NCI-H2107 (cell line): ENCODE measurements around the gene RPL41.

Experiments used
- DNase-seq: peaks from one replicate; lab custom pipeline; 2025; lab: John Stamatoyannopoulos, UW

RPL41 gene

DNA sequence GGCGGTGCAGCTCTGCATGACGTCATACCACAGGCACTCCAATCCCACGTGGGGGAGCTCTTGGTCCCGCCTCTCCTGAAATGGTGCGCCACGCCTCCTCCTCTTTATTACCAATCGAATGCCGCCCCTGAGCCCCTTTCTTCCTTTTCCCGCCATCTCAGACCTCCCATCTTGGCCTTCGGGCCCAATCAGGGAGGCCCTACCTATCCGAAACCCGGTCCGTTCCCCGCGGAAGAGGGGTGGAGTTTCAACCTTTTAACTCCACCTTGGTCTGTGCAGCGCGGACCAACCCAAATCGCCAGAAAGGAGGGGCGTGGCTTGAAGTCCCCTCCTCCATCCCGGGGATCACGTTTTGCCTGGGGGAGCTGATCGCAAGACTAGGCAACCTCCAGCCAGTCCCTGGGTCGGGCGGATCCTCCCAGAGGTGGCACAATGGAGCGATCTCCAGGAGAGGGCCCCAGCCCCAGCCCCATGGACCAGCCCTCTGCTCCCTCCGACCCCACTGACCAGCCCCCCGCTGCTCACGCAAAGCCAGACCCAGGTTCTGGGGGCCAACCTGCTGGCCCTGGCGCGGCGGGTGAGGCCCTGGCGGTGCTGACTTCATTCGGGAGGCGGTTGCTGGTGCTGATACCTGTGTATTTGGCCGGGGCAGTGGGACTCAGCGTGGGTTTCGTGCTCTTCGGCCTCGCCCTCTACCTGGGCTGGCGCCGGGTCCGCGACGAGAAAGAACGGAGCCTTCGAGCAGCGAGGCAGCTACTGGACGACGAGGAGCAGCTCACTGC lies 11.6 kb downstream of the RPL41 start, which contains the start of gene ESYT1:
Gene ESYT1, plus strand, starts transcription at position 380 of the 782 bp plus-strand sequence. Its CDS starts 53 bp downstream, at position 433.
- DNase-seq = peak; percentile 97

DNA sequence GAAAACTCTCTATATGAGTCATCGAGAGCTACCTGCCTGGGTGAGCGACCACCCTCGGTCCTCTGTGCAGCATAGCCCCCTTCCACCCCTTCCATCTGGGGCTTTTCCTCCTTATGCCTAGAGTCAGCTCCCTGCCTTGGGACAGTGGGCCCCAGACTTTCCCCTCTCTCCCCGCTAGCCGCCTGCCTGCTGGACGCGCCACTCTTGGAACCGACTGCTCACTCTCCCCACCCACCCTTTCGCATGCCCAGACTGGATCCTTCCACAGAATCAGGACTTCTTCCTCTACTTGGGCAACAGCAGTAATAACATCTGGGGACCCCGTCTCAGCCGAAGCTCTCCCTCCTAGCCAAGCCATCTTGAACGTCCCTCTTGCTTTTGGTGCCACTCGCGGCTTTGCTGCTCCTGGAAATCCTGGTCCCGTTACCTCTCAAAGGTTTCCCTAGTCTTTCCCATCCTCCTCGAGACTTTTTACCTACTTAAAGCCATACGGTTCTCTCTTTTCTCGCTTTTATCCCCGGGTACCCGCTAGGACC lies 12.3 kb downstream of the RPL41 start:
- no peak for DNase-seq

DNA sequence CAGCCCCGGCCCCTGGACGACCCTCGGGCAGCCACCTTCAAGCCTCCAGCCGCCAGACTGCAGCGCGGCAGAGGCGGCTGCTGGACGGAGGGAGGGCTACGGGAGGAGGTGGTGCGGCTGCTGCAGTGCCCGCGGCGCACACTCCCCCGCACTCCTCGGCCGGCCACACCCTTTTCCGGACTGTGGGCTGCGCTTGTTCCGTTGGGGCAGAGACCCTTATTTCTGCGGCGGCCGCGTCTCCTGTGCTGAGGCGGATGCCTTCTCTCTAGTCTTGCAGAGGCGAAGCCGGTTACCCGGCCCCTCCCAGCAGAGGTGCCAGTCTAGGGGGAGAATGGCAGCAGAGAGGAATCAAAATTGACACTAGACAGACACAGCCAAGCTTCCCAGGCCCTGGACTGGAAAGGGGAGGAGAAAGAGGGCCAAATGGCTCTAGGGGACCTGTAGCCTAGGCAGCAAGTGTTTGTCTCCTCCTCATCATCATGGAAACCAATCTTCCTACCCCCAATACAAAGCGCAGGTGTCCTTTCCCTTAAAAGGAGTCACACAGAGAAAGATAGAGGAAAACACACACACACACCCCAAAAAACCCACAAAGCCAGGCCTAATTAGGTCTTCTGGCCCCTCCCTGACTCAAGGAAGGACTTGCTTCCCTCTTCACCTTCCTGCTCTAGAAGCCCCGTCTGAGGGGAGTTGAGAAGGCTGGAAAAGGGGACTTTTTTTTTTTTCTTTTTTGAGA lies 12.9 kb downstream of the RPL41 start:
- no peak for DNase-seq

DNA sequence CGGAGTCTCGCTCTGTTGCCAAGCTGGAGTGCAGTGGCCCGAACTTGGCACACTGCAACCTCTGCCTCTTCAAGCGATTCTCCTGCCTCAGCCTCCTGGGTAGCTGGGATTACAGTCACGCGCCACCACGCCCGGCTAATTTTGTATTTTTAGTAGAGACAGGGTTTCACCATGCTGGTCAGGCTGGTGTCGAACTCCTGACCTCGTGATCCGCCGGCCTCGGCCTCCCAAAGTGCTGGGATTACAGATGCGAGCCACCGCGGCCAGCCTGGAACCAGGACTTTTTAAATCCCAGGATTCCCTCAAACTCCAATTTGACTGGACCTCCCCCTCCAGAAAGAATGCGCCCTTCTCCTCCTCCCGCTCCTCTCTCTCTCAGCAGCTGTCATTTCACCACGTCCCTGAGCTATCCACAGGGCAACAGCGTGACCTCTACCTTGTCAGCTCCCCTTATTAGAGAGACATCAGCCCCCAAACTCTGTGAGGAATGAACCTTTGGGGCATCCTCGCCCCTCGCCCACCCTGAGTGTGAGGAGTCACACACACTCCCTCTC lies 13.6 kb downstream of the RPL41 start:
- DNase-seq = no peak

DNA sequence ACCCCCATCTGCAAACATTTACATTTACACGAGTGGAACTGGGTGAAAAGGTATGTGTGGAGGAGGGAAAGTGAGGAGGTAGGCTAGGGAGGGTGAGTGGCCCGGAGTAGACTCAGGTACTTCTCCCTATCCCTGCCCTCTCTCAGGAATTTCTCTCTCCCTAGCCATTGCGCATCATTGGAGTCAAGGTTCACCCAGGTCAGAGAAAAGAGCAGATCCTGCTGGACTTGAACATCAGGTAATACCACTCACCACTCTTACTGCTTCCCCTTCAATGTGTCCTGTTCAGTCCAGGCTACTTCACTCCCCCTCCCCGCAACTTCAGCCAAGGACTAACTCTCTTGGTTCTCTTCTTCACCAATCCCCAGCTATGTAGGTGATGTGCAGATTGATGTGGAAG lies 14.4 kb downstream of the RPL41 start:
- DNase-seq = no peak

DNA sequence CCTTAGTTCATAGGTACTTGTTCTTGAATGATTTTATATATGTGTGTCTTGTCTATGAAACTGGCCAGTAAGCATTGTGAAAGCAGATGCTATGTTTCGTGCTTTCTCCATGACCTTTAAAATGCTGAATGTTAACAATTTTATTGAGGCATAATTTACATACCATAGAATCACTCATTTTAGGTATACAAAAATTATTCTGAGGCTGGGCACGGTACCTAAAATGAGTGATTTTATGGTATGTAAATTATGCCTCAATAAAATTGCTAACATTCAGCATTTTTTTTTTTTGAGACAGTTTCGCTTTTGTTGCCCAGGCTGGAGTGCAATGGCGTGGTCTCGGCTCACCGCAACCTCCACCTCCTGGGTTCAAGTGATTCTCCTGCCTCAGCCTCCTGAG lies 18.5 kb downstream of the RPL41 start:
- DNase-seq = no peak

DNA sequence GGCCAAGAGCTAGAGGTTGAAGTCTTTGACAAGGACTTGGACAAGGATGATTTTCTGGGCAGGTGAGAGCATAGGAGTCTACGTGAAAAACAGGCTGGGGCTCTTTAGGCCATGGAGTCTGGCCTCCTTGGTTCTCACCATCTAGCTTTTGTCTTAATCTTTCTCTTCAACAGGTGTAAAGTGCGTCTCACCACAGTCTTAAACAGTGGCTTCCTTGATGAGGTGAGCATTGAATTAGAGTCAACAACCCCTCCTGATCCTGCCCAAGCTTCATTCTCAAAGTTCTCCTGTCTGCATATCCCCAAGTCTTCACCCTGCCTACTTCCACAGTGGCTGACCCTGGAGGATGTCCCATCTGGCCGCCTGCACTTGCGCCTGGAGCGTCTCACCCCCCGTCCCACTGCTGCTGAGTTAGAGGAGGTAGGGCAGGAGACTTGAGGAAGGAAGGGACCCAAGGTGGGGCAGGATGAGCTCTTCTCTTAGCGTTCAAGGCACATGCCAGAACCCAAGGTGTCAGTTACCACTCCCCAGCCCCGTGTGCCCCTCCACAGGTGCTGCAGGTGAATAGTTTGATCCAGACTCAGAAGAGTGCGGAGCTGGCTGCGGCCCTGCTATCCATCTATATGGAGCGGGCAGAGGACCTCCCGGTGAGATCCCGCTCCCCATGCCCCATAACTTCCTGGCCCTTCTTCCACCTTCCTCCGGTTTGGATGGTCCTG lies 21.6 kb downstream of the RPL41 start:
- DNase-seq = no peak

DNA sequence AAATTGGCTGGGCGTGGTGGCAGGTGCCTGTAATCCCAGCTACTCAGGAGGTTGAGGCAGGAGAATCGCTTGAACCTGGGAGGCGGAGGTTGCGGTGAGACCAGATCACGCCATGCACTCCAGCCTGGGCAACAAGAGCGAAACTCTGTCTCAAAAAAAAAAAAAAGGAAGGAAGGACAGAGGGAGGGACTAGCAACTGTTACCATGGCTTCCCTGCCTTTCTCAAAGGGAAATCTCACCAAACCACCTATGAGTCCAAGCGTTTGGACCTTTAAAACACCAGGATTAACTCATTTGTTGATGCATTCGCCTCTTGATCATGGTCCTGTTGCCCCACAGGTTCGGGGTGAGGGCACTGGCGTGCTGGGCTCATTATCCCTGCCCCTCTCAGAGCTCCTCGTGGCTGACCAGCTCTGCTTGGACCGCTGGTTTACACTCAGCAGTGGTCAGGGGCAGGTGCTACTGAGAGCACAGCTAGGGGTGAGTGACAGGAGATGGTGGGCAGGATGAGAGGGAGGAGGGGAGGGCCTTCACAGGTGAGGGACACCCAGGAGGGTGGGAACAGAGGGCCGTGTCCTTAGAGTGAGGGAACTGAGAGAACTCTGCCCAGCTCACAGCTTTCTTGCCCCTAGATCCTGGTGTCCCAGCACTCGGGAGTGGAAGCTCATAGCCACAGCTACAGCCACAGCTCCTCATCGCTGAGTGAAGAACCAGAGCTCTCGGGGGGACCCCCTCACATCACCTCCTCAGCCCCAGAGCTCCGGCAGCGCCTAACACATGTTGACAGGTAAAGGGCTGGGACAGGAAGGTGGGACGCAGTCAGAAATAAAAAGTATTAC lies 25.7 kb downstream of the RPL41 start:
- no peak for DNase-seq

DNA sequence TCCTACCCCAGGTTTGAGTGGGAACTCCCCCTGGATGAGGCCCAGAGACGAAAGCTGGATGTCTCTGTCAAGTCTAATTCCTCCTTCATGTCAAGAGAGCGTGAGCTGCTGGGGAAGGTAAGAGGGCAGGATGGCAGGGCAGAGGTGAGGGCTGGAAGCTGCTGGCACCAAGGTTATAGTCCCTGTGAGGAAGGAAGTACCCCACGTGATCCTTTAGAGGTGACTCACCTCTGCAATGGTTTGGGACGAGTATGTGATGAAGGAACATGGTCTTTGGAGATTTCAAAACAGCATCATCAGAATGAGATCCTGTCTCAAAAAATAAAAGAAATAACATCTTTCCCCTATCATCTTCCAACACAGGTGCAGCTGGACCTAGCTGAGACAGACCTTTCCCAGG lies 26.8 kb downstream of the RPL41 start:
- no peak for DNase-seq

DNA sequence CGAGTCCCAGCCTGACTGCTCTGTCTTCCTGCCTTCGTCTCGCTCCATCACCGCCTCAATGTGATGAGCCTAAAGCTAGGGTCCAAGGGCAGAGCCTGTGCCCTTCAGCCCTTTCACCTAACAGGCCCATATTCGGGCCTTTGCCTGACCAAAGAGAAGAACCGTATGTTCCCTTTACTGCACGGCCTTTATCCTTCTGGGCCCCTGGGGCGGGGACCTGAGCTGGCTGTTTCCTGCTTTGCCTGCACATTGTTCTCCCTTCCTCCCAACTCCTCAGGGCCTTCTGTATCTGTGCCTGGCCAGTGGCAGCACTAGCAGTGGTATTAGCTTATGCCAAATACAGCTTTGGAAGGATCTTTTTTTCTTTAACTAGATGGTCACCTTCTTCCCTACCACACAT lies 27.4 kb downstream of the RPL41 start:
- no peak for DNase-seq

DNA sequence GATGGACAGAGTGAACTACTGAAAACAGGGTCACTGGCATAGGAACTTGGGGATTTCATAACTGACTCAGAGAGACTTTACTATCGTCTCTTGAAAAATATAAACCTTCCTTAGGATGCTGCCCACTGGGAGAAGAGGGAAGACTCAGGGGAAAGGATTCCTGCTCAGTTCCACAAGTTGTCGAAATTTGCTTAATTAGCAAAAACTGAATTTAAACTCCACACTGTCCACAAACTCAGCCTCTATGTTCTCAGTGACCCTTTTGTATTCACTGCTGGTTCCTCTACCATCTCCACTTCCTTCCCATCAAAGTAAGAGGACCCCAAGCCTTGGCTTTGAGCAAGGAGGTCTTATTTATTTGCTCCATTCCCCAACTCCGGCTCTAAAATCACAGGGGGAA lies 28.8 kb downstream of the RPL41 start:
- no peak for DNase-seq

DNA sequence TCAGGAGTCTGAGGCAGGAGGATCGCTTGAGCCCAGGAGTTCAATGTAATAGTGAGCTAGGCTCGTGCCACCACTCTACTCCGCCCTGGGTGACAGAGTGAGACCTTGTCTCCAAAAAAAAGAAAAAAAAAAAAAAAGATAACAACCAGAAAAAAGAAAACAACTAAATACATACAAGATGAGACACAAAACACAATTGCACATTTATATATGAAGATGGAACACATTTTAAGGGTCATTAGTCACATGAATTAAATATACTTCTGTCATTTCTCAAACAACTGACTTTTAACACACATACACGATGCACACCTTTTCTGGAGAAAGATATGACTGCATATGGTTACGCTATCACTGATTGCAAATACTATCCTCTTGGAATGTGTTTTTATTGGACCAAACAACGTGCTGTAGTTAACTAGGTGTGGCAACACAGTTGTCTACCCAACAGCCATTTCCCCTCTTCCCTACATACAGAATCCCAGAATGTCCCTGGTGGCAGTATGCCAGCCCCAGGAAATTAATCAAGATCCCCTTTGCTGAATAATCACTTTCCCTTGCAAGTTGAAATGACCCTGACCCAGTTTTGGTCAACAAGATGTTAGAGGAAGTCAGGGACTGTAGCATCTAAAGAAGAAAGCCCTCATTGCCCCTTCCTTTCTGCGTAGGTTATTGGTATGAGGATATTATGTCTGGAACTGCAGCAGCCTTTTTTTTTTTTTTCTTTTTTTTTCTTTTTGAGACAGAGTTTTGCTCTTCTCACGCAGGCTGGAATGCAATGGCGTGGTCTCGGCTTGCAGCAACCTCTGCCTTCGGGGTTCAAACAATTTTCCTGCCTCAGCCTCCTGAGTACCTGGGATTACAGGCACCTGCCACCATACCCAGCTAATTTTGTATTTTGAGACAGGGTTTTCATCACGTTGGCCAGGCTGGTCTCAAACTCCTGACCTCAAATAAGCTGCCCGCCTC lies 30.3 kb downstream of the RPL41 start:
- no peak for DNase-seq

DNA sequence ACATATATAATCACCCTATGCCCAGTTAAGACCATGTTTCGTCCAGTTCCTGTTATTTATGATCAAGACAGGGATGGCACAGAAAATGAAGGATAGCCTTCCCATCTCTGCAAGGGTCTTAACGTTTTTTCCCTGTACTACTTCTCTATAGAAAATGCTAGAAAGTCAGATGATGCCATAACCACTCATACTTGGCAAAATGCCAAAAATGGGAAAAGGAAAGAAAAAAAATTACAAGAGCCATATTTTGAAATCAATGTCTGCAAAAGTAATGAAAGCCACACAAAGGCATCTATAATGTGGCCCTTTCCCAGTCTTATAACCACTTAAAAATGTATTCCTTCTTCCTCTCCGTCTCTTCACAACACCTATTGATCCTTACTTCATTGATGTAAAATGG lies 34.1 kb downstream of the RPL41 start:
- DNase-seq = no peak

DNA sequence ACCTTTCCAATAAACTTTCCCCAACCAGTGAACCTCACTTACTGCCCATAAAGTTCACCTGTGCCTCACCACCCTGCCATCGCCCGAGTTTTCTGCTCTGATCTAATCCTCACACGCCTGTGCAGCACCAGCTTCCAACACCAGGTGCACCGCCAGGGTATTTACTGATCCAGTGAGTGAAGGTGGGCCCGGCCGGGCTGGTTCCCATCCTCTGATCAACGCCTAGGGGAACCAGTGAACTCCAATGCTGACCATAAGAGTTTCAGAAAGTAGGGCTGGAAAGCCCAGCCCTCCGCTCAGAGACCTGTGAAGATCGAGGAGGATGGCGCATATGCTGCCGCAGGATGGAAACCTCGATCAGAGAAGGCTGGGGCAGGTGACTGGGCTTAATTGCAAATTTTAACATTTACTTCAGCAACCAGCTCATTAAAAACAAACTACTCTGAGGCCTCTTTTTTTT lies 35.3 kb downstream of the RPL41 start:
- DNase-seq = no peak

DNA sequence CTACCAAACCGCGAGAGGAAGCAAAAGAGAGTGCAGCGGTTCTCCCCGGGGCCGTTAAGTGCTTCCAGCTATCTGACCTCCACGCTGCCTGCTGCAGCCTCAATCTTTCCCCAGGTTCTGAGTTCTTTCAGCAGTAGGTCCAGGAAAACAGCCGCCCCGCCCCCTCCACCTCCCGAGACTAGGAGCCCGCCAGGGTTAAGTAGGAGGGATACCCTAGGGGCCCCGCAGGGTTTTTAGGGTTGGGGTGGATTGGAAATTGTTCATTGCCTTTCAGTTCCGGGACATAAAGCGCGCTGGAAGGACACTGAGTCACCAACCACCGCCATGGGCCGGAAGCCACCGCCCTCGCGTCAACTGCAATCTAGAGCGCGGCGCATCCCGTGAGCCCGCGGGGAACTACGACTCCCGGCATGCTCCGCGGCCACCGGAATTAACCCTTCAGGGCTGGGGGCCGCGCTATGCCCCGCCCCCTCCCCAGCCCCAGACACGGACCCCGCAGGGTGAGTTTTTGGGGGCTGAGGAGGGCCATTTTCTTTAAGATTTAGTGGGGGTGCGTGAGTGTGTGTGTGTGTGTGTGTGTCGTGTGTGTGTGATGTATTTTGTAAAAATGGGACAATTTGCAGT lies 35.8 kb downstream of the RPL41 start, which contains the start of gene MYL6B:
Gene MYL6B, plus strand, starts transcription at position 456 of the 624 bp plus-strand sequence. CDS start 1,332 bp downstream, outside the sequence.
- peak; percentile 88 for DNase-seq

DNA sequence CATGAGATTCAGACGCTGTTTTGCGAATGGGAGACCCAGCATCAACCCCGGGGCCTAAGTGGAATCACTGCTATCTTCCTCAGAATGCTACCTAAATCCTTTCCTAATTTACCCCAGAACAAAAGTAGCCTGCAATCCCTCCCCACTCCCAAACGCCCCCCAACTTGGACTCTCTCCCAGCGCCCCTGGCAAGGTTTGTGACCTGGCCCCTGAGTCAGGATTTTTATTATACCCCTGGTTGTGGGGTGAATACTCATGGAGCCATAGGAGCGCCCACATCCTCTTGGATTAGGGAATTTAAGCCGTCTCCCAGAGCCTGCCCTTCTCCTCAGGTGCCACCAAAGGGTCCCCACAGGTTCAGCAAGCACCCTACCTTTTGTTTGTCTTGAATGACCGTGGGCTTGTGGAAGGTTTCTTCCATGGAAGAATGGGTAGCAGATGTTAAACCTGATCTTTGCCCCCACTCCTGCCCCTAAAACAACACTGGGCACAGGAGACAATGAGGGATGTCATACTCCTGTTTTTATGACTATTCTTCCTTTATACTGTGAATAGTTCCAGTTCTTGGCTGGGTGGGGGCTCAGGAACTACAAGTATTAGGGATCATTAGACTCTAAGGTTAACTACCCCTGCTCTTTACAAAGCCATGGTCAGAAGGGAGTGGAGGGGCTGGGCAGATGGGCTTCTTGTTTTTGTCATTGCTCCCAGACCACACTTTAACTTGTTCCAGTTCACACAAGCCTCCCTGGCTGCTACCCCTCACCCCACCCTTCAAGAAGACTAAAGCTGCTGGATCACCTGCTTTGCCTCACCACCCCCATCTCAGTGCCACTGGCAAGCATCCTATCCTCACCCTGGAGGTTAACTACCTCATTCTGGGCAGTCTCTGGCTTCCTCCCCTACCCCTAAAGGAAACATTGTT lies 36.6 kb downstream of the RPL41 start:
- DNase-seq = no peak

DNA sequence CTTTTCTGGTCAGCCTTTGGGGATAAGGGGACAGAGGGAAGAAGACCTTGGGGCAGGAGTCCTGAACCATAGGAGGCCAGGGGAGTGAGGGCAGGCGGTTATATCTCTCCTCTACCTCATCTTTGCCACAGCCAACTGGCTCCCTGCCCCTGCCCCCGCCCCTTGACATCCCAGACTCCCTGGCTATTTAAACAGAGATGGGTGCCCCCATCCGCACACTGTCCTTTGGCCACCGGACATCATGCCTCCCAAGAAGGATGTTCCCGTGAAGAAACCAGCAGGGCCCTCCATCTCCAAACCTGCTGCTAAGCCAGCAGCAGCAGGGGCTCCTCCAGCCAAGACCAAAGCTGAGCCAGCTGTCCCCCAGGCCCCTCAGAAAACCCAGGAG lies 37.2 kb downstream of the RPL41 start:
- DNase-seq = no peak

DNA sequence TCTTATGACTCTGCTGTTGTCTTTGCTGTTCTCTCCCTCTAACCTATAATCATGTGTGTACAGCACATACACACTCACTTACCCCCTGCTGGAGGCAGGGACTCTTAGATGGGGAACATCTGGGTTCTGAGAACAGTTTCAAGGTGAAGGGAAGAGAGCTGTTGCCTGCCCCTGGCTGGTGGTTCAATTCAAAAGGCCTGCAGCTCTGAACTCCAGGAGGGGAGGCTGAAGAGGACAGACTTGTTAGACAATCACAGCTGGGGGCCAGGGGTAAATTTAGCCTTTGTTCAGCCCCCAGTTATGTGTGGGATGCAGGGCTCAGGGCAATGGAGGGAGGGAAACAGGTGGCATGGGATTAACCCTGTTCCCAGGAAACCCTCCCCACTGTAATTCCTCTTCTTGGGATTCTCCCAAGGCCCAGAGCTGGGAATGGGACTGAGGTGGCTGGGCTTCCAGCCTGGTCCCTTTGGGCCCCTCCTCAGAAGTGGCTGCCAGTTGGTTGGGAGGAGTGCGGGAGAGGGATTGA lies 37.9 kb downstream of the RPL41 start:
- no peak for DNase-seq
